ENCODE data around the gene ZNF862. TPM values are rescaled to one million over a fixed set of nuclear protein-coding genes. Genes with fewer than 3 reads are reported as not detected.
A peak's percentile ranks its signal among the peaks of the same experiment; 100 is the strongest.

Gene ZNF862
- total and polyA plus RNA-seq, 2 of the 13 experiments (the other 11 are each of a cell fraction or from before 2014, with no cell fraction given) = 0.89 to 2.0 TPM

GRCh38 chr7:149815121-149815520, 23.1 kb upstream of the ZNF862 start (continued):
- TF ChIP-seq ZNF609 (CRISPR knock-in tag; IDR thresholded peaks at IDR 0.05; ENCODE audit: borderline replicate concordance) (no peak), NFATC3 (CRISPR knock-in tag; IDR thresholded peaks at IDR 0.05) (no peak), BORCS8-MEF2B (CRISPR knock-in tag; IDR thresholded peaks at IDR 0.05) (no peak)

- H3K9ac ChIP-seq (ENCODE audit: insufficient read depth, low read depth, low read length) = no peak overlapping the region
- H3K9me3 ChIP-seq (ENCODE audit: low read length) = no peaks in the 10 kb centered on the region
- H3K36me3 ChIP-seq (replicated peaks in 1 of 2; ENCODE audit: control insufficient read depth in 1 of 2, insufficient read depth in 2 of 2, low read length in 2 of 2) = no peaks in the 10 kb centered on the region
- H3K27ac ChIP-seq (ENCODE audit: extremely low read length, insufficient read depth, low read length) = no peak overlapping the region
- 31% methylated on average over 2 of the region's 16 CpGs for WGBS (ENCODE audit: low lambda C conversion rate)
- TF ChIP-seq NR2F6 (IDR thresholded peaks at IDR 0.05) (peak; percentile 38; the same call in 1 of the 2 replicates), NR2F6 (CRISPR knock-in tag; IDR thresholded peaks at IDR 0.05) (0 out of 2 replicates have a peak, but pooled peaks have one; percentile 9), ZNF646 (CRISPR knock-in tag; IDR thresholded peaks at IDR 0.05) (no peak), HNF4G (IDR thresholded peaks at IDR 0.05; ENCODE audit: borderline replicate concordance, low read depth, low read length) (peak; percentile 42; the same call in 1 of the 2 replicates), HNF4G (CRISPR knock-in tag; IDR thresholded peaks at IDR 0.05; ENCODE audit: borderline replicate concordance, low read depth) (no peak), HNF4A (CRISPR knock-in tag; IDR thresholded peaks at IDR 0.05) (peak; percentile 36), HNRNPLL (IDR thresholded peaks at IDR 0.05; ENCODE audit: low read depth, low read length, poor library complexity, severe bottlenecking) (peak; percentile 60)
- peaks cover 1% of the 10 kb centered on the region in 2 experiments; a peak in 2 of 5 replicates for H3K27me3 ChIP-seq (ENCODE audit: control insufficient read depth in 1 of 2, insufficient read depth in 2 of 2, low read length in 2 of 2)
- ATAC-seq = peak; percentile 11; the same call in 2 of the 3 replicates
- intact Hi-C loops (cut with micrococcal nuclease; ENCODE audit: unreplicated experiment) = no loop called here
- DNase-seq (ENCODE audit: low spot score) = no peak
- no peak for FAIRE-seq
- H4K20me1 ChIP-seq (ENCODE audit: insufficient read depth, low read length) = no peaks in the 10 kb centered on the region
- peaks cover 19% of the 10 kb centered on the region for H3K4me1 ChIP-seq (ENCODE audit: insufficient read depth, low read length)
- ChIA-PET CTCF (ENCODE audit: low intra/inter-chr PET ratio, low total read pairs) (no interaction called here), POLR2A (no interaction called here)
- H3K79me2 ChIP-seq (ENCODE audit: insufficient read depth, low read length) = no peaks in the 10 kb centered on the region
- in situ Hi-C loops (cut with HindIII; ENCODE audit: extremely low pct_ligation_motif_present, low pct_unique_long_range_greater_than_20kb) = no loop called here
- no peak overlapping the region for H2AFZ ChIP-seq (ENCODE audit: low read length)
- no peak overlapping the region for H3K4me2 ChIP-seq (ENCODE audit: low read depth, low read length)
- no TSS peak for BruUV-seq (replicated peaks)
- no peak overlapping the region for H3K4me3 ChIP-seq (replicated peaks in 1 of 3; ENCODE audit: insufficient read depth in 1 of 3, low read depth in 2 of 3, low read length in 3 of 3)
Observed at GRCh38 chr7:149815661-149816266, 22.4 kb upstream of the ZNF862 start.
